NCI-H1092 treated with DMSO at 0.1 percent for 48 hours (cell line): ENCODE results near the gene ABCB11.

Source experiments
- DNase-seq: peaks from one replicate; lab custom pipeline; 2025; lab: John Stamatoyannopoulos, UW

ABCB11 gene

GRCh38 chr2:168930242-168930641, 100.9 kb downstream of the ABCB11 start:
- DNase-seq: no peak

DNA sequence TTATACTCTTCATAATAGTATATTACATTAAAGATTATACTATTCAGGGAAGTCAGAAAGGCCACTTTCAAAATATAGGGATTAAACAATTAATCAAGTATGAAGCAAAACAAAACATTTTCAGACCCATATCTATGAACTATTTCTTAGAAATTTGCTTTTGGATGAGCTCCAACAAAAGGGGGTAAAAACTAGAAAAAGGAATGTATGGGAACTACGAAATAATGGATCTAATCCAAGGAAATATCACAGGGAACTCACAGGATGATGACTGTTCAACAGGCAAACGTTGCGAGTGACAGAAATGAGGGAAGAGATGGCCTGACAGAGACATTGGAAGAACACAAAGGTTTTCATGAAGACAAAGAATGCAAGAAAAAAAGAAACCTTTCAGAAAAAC, 102.1 kb downstream of the ABCB11 start:
- DNase-seq: no peak

DNA sequence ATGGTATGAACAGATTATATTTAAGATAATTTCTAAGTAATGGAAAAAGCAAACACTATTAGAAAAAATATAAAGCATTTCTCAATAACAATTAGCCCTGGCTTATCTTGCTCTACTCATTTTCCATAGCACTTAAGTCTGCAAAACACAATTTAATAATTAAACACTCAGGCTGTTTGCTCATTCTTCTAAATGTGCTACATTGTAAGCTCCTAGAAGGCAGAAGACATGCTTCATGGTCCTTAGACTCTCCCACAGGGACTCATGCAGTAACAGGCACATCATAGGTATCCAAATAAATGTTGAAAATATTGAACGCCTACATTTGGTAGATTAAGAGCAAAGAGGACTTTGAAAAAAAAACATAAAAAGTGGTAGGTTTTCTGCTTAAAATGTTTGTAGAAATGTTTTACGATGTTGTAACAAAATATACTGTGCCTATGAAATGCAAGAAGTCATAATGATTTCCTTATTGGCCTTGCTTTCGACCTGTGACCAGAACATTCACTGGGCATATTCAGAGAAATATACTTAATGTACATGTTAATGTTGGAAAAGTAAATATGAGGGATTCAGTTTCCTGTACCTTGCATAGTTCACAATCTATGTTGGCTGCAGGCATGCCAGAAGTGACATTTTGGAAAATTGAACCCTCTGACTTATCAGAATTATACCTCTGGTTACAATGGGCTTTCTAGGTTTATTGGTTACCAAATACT, 102.9 kb downstream of the ABCB11 start:
- no peak for DNase-seq

DNA sequence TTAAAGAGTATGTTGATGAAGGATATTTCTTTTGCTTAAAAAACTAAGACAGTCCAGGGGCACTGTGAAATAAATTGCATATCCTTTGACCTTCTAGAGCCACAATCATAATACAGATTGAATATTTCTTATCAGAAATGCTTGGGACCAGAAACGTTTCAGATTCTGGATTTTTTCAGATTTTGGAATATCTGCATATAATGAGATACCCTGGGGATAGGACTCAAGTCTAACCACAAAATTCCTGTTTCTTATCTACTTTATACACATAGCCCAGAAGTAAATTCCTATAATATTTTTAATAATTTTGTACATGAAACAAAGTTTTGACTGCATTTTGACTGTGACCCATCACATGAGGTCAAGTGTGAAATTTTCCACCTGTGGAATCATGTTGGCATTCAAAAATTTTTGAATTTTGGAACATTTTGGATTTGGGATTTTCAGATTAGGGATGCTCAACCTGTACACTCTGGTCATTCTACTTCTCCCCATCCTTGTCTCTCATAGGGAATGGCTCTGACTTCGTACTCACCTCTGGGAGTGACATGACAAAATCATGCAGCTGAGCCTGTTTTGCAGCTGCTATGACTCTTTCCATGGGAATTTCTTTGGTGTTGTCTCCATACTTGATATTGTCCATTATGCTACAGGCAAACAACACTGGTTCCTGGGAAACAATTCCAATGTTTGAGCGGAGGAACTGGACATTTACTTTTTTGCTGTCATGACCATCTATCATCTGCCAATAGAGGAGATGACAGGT, 104.3 kb downstream of the ABCB11 start:
- no peak for DNase-seq

DNA sequence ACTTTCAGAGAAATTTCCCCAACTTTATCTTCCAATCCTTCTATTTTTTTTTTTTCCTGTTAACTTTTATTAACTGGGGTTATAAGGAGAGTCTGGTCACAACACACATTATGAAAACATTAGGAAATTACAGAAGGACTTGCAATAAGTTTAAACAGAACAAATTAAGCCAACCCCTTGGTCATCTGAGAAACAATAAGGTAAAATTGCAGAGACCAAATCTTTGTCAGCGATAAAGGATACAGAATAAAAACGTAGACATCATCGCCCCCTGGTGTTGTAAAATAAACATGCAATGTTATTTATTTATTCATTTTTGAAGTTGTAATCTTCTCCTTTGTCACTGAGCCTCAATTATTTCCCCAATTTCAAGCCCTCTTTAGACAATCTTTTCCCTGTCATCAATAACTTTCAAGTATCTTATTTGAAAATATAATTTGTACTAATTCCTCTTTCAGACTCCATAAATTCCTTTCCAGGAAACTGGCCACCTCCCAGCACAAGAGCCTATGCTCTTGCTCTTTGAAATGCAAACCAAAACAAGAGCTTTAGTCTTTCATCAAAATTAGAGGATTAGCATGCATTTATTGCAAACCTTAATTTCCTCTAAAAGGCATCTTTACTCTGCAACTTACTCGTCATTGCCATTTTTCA, 110.5 kb downstream of the ABCB11 start:
- peak; percentile 6 for DNase-seq

GRCh38 chr2:168916331-168916675, 114.8 kb downstream of the ABCB11 start:
- DNase-seq: no peak

DNA sequence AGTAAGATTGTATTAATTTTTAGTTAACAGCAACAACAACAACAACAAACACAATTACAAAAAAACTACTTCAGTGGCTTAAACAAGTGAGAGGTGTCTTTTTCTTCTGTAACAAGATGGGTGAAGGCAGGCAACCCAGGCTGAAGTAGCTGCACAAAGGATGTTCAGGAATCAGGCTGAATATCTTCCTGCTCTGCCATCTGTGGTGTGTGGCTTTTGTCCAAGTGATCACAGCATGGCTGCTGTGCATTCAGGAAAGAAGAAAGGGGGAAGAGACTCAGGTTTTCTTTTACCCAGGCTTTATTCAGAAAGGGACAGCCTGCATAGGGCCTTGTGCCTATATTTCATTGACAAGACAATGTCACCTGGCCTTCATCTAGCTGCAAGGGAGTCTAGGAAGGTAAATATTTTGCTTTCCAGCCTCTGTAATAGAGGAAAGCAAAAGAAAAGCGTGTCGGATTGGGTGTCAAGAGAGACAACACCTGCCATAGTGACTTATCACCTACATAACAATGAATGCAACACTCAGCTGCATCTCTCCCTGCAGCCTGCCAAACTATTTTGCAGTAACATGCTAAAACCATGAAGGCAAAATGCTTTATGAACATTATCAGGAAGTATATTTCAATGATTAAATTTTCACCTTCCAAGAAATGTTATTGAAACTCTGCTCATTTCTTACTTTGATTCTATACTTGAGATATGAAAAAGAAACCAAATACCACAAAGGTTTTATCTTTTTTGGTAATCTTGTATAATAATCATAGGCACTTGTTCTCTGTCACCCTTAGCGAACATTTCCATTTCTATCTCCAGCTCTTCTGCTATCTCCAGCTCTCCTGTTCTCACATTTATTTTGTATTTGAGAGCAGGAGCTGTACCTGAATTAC, 115.4 kb downstream of the ABCB11 start:
- DNase-seq: no peak

DNA sequence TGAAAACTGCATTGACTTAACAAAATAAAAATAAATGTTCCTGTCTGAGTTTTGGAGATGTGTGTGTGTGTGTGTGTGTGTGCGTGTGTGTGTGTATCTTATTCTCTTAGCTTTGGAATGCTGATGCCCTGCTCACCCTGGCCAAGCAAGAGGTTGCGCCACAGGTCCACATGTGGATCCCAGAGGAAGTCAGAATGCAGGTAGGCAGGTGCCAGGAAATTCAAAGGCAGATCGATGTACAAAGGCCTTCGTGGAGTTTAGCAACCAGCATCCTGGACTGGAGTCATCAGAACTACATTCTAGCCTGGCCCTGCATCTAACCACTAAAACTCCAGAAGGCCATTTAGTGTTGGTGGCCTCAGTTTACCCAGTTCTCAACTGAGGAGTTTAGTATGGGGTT, 117.6 kb downstream of the ABCB11 start:
- DNase-seq: no peak

DNA sequence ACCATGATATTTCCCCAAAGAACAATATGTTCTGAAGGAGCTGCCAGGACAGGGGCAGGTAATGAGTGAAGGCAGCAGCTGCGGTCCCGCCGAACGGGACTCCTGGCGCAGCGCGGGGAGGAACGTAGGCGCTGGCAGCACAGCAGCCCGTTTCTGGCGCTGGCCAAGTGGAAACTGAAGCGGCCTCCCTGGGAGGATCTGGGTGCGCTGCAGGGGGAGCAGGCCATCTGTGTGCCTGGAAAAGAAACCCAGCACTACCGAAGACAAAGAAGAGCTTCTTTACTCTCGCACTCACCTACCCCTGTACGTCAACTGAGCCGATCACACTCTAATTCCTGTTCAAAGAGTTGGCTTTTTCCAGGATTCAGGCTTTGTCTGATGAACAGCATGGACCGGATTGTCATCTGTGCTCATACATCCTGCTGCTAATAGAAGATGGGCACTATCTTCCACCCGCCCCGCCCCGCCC, 118.2 kb downstream of the ABCB11 start:
- DNase-seq: peak; percentile 17

- no peak for DNase-seq
Measured at GRCh38 chr2:168912466-168912865, 118.7 kb downstream of the ABCB11 start.

GRCh38 chr2:168910330-168910729, 120.8 kb downstream of the ABCB11 start:
- DNase-seq: no peak

DNA sequence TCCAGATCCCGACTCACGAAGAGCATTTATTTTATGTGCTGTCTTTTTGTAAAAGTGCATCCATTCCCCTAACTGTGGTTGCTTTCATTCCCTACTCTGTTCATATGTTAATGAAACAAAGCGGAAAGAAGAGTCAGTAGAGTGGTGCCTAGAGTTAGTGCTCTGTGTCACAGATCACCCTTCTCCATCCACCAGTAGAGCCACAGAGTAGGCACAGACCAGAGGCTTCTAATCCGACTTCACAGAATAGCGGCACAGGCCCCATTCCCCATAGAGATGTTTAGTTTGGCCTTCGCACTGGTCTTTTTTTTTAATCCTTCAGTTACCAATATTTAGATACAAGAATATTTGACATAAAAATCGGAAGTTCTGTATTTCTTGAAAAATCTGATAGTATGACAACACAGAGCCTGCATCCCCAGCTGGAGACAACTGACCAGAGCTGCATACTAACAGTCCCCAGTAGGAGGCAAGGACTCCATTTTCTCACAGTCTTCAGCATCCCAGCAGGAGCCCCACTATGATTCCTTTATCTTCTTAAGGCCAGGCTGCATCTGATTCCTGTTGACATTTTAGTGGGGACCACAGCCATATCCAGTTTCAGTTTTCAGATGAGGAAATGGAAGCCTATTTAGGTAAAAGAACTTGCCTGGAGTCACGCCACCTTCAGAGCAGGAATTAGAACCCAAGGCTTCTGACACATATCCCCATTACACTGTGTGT, 123.0 kb downstream of the ABCB11 start:
- no peak for DNase-seq

GRCh38 chr2:168904358-168904757, 126.8 kb downstream of the ABCB11 start:
- DNase-seq: no peak

GRCh38 chr2:168903888-168904287, 127.2 kb downstream of the ABCB11 start:
- no peak for DNase-seq

DNA sequence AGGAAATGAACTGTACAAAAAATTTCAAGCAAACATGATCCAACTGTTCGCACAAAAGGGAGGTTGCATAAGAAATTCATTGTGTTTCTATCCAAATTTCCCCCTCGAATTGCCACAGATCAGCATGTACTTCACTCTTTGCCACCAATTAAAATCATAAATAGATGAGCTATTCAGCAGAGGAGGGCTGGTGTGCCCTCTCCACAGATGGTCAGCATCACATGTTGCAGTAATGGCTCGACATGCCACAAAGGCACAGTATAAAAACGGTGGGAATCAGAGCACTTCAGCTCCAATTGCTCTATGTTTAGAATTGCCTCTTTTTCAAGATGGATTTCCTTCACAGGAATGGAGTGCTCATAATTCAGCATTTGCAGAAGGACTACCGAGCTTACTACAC, 130.1 kb downstream of the ABCB11 start, which contains the start of gene G6PC2:
Gene G6PC2, plus strand, starts transcription at position 289 of the 400 bp plus-strand sequence. Its CDS starts 41 bp downstream, at position 330.
- no peak for DNase-seq

DNA sequence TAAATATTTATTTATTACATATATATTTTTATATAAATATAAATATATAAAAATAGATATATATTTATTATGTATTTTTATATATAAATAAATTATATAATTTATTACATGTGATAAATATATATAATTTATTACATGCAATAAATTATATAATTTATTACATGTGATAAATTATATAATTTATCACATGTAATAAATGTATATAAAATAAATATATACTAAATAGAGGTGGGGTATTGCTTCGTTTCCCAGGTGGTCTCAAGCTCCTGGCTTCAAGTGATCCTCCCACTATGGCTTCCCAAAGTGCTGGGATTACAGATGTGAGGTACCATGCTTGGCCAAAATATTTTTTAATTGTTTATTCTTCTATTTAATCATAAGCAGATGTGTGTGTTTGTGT, 133.7 kb downstream of the ABCB11 start:
- DNase-seq: no peak

GRCh38 chr2:168896783-168897182, 134.3 kb downstream of the ABCB11 start:
- no peak for DNase-seq

DNA sequence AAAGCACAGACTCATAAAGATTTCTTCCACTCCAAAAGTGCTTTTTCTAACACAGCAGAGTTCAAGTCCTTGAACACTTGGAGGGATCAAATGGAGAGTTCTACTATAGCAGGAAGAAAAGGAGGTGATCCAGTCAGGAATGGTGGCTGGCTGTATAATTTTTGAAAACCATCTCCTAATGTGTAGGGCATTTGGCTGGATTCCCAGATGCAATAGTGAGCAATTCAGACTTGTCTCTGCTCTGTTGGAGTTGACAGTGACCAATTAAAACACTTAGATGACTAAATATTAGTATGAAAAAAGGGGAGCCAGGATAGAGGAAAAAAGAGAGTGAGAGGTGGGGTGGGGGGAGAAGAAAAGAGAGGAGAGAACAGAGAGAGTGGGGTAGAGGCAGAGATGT, 135.4 kb downstream of the ABCB11 start:
- no peak for DNase-seq

DNA sequence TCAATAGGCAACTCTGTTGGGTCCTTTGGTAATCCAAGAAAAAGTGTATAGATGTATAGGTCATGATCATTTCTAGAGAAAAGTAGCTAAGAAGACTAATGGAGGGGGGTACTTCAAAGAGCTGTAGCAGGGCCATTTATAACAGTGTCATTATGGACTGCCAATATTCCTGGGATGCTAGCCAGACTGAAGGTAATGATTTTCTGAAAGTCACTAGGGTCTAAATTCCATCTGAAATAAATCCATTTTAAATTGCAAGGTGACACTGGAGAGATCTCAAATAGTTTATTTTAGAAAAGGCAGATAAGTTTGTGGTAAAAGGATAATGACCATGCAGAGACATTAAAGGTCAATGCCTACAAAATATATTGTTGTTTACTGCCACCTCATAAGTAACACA, 136.4 kb downstream of the ABCB11 start:
- no peak for DNase-seq

GRCh38 chr2:168894101-168894500, 137.0 kb downstream of the ABCB11 start:
- no peak for DNase-seq

- DNase-seq: no peak
Measured at GRCh38 chr2:168892327-168892726, 138.8 kb downstream of the ABCB11 start.
